GM18507 (cell line): ENCODE results near the gene ST6GALNAC5.
A peak's percentile ranks its signal among the peaks of the same experiment; 100 is the strongest.

Experiments used
- DNase-seq: peaks from one replicate; pipeline ENCODE4 v3.0.0; 2011; ENCODE audit warnings: low read depth; ENCODE audit not compliant: insufficient read length; ENCODE audit errors: extremely low spot score
- FAIRE-seq: peaks from 2 replicates; lab custom pipeline; 2011; peaks lifted over from hg19 to GRCh38; lab: Jason Lieb, UNC

Gene ST6GALNAC5

GRCh38 chr1:76928522-76928921 lies 61.2 kb downstream of the ST6GALNAC5 start:
- DNase-seq (no peak), FAIRE-seq (no peak)

DNA sequence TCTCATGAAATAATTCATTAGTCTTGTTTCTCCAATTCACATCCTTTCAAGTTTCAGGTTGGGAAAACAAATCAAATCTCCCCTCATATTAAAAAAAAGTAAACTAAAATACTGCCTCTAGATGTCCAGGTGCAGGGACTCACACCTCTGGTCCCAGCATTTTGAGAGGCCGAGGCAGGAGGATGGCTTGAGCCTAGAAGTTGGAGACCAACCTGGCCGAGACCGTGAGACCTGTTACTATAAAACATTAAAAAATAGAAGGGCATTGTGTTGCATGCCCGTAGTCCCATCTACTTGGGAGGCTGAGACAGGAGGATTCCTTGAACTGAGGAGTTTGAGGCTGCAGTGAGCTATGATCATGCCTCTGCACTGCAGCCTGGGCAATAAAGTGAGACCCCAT lies 61.9 kb downstream of the ST6GALNAC5 start:
- FAIRE-seq (no peak), DNase-seq (no peak)

DNA sequence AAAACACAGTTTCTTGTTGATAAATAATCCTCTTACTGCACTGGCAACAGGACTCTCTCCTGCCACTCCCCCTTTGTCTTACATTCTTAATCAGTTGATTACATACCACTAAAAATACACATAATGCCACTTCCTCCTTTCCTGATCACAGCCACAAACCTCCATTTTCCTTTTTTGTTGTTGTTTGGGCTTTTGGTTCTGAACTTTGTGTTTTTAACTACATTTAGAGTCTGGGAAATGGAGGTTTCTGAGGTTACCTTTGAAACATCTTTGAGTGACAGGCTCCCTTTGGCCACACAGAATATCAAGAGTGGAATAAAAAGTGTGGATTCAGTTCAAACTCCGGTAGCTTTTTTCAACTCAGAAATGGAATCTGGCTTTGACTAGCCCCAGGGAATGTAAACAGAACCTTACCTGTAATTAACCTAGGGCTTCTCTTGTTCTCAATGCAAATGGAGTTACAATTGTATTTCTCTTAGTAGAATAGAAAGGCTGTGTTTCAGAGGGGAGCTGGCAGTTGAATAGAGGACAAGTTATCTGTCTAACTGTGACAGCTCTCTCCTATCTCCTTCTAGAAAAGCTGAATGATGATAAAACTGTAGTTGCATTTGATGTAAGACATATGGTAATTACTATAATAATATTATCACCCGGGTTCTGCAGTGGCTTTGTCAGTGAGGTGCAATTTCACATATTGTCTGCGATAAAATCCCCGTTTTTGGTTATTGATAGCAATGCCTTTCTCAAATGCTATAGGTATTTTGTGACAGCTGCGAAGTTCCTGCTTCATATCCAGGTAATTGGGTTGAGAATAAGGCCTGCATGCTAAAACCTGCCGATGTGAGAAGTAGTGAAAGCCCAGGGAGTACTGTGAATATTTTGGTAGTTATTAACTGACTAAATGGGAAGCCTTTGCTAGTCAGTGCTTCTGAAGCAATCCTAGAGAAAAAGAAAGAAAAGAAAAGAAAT lies 66.9 kb downstream of the ST6GALNAC5 start:
- DNase-seq (no peak), FAIRE-seq (peak; percentile 35)

DNA sequence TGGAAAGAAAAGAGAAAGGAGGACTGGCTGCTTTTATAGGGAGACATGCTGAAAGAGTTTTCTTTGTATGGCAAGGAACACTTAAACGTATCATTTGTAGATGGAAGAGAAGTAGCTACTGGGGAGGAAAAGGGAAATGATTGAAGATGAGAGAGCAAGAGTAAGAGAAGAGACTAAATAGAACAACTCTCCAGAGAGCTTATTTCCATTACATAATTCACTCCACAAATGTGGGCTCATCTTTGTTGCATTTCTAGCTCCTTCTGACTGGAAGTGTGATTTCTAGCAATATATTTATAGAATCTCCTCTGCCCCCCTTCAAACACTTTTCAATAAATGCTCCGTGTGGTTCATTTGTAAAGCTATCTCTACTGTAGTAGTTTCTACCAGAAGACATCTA lies 71.0 kb downstream of the ST6GALNAC5 start:
- DNase-seq (no peak), FAIRE-seq (no peak)

GRCh38 chr1:76939050-76939816 lies 72.0 kb downstream of the ST6GALNAC5 start:
- peak; percentile 2 for DNase-seq
- FAIRE-seq = peak; percentile 91

DNA sequence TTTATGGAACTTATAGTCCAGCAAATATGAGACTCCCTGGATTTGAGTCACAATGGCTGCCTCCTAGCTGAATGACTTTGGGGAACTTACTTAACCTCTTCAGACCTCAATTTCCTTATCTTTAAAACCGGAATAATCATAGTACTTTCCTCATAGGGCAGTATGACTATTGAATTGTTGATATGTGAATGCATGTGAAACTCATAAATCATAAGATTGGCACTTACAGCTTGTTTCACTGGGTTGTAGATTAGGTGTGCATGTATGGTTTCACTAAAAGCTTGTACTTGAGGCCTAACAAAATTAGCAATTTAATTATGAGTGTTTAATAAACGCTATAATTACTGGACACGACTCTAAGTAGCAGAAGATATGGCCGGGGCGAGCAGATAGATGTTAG lies 72.5 kb downstream of the ST6GALNAC5 start:
- DNase-seq (no peak), FAIRE-seq (no peak)

DNA sequence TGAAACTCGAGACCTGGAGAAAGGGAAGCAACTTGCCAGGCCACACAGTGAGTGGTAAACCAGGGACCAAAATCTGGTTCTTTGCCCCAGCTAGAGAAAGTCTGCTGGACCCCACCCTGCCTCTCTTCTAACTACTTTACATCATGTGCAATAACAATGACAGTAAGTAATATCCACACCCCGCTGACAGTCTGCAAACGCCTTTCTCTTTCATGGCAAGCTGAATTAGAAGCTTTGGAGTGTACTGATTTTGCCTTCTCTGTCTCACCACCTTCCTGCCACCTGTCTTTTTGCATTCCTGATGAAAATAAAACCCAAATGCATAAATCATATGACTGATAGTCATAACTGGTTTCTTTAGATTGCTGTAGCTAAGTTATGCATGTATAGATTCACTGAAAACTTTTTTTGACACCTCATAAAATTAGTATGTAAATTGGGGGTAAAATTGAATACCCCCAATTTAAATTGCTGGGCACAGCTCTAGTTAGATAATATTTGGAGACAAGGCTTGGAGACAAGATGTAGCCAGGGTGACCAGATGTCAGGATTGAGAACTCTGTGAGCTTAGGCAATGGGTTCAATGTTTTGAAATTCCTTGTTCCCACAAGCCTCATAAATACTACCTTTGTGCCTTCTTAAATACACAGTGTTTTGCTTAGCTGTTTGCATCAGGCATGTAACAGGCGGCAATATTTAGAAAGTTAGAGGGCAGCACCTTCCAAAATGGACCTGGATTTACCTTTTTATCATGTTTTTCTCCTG lies 73.5 kb downstream of the ST6GALNAC5 start:
- DNase-seq (no peak), FAIRE-seq (no peak)

DNA sequence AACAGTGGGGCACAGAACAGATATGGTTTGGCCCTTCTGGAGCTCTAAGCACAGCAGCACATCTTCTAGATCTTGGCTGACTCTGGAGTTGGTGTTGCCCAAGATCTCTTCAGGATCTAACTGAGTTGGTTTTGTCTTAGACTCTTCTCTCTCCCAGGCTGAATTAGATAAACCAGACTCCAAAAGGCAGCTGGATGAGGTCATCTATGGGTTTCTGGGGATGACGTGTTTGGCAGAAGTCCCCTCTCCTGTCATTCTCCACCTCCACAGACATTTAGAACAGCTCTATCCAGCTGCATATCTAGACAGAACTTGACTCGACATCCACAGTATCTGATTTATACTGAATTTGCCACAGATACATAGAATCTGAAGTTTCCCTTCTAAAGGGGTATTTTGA lies 75.3 kb downstream of the ST6GALNAC5 start:
- FAIRE-seq (no peak), DNase-seq (no peak)

DNA sequence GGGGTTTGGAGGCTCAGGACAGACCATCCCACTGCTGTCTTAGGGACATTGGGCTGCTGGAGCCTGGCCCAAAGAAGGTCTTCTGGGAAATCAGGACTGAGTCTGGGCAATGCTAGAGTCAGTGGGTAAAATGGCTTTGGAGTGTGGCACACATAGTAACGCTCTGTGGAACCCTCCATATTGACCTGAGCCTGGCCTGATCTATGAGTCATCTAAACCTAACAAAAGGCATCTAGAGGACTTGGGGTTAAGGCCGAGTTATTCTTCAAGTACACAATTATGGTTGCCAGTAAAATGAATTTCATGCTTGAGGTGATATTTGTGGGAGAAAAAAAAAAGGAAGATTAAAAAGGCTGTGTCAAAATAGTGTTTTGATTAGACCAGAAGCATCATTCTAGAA lies 77.7 kb downstream of the ST6GALNAC5 start:
- DNase-seq (no peak), FAIRE-seq (no peak)

DNA sequence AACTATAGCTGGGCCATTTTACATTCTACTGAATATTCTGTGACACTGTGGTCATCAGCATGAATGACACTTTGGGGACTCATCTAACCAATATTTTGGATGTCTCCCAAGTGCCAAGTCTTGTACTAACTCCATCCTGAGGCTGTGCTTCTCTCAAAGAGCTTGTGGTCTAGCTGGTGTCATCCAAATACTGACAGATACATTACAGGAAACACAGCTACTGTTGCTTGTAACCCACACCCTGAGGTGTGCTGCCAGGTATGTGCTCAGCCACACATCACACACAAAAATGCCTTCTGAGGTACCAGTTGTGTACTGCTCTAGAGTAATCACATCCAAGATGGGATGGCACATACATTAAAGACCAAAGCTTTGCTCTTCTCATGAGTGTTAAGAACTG lies 81.6 kb downstream of the ST6GALNAC5 start:
- FAIRE-seq = no peak
- no peak for DNase-seq

GRCh38 chr1:76949503-76949902 lies 82.2 kb downstream of the ST6GALNAC5 start:
- no peak for DNase-seq
- FAIRE-seq = no peak

DNA sequence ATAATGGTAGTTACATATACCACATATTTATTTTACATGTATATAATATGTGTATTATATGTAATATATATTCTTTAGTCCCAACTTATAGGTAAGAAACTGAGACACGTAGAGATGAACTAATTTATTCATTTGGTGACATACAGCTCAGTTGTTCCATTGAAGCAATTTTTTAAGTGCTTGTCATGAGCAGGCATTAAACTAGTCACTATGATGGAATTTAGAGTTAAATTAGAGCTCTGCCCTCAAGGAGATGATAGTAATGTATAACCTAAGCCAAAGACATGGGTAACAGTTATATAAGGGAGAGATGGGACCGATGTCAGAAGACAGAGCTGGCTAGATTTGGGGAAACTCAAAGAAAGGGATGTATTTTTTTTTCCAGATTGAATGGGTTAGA lies 83.0 kb downstream of the ST6GALNAC5 start:
- DNase-seq (no peak), FAIRE-seq (no peak)

DNA sequence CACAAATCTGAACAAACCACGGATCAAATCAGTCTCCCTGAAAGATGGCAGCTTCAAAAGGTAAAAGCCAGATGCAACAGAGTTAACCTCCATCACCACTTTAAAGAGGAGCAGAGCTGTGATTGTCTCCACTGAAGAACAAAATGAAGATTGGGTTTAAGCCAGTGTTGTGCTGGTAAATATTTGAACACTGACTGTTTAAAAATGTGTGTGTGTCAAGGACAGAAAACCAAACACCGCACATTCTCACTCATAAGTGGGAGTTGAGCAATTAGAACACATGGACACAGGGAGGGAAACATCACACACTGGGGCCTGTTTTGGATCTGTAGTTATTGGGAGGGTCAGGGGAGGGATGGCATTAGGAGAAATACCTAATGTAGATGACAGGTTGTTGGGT lies 83.9 kb downstream of the ST6GALNAC5 start:
- FAIRE-seq = no peak
- DNase-seq = no peak

- FAIRE-seq (no peak), DNase-seq (no peak)
Measured at GRCh38 chr1:76955652-76956051, 88.4 kb downstream of the ST6GALNAC5 start.

- DNase-seq (no peak), FAIRE-seq (no peak)
Measured at GRCh38 chr1:76957961-76958360, 90.7 kb downstream of the ST6GALNAC5 start.

GRCh38 chr1:76958828-76959227 lies 91.5 kb downstream of the ST6GALNAC5 start:
- no peak for FAIRE-seq
- DNase-seq = no peak

GRCh38 chr1:76959556-76959955 lies 92.3 kb downstream of the ST6GALNAC5 start:
- no peak for FAIRE-seq

DNA sequence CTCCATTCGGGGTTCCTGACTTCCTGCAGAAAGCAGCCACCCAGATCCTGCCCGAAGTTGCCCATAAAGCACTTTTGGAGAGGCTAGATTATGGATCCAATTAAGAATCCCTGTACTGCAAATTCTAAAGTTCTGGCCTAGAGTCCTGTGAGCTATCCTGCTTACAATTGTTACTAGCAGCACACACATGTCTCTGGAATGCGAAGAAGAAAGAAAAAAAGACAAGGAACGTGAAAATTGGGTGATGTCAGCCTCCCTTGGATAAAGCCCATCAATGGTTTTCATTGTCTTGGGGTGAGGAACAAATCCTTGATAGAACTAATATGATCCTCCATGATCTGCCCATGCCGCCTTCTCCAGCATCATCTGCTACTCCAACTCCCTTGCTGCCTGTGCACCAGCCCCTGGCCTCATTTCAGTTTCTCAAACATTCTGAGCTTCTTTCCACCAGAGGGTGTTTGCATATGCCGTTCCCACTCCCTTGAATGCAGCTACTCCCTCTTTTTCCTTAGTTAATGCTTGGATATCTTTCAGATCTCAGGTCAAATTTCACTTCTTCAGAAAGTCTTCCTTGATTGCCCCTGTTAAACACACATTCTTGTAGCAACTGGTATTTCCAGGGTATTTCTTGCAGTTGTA lies 94.0 kb downstream of the ST6GALNAC5 start:
- FAIRE-seq (no peak), DNase-seq (no peak)

More at GRCh38 chr1:76959556-76959955, 92.3 kb downstream of the ST6GALNAC5 start:
- no peak for DNase-seq

DNA sequence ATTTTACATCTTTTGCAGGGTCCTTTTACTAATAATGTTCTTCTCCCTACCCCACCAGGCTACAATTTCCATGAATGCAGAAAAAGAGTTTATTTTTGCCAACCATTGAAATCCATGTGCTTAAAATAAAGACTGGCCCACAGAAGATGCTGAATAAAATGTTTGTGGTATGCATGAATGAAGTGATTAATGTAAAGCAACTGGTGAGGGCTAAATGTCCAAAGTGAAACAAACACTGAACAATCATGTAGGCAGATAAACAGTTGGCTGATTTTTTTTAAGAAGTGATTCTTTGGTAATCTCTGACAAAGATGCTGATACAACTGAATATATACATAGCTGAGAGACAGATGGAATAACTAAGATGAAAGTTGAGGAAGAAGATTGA lies 94.5 kb downstream of the ST6GALNAC5 start:
- DNase-seq = no peak
- FAIRE-seq = no peak
